Smooth muscle cell of the brain vasculature (primary cell): ENCODE data around the gene ACOT11.

Source experiments
- DNase-seq: peaks from one replicate; pipeline ENCODE4 v3.0.0-alpha.2; 2012; ENCODE audit warnings: low read depth, low spot score

The ACOT11 gene

DNA sequence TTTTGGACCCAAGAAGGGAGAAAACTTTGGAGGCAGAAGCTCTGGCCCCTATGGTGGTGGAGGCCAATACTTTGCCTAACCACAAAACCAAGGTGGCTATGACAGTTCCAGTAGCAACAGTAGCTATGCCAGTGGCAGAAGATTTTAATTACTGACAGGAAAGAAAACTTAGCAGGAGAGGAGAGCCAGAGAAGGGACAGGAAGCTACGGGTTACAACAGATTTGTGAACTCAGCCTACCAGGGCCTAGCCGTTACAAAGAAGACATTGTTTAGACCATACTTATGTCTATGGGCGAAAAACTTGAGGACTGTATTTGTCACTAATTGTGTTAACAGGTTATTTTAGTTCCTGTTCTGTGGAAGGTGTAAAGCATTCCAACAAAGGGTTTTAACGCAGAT is 10.4 kb upstream of the ACOT11 start:
- no peak for DNase-seq

DNA sequence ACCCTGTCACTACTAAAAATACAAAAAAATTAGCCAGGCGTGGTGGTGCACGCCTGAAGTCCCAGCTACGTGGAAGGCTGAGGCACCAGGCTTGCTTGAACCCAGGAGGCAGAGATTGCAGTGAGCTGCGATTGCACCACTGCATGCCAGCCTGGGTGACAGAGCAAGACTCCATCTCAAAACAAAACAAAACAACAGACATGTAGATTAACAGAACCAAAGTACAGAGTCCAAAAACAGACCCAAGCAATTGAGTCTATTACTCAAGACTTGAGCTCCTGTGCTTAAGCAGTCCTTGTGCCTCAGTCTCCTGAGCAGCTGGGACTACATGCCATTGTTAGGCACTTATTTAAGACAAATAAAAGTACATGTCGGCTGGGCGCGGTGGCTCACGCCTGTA is 9.5 kb upstream of the ACOT11 start:
- no peak for DNase-seq

GRCh38 chr1:54540582-54541295 is 7.3 kb upstream of the ACOT11 start:
- DNase-seq = no peak

DNA sequence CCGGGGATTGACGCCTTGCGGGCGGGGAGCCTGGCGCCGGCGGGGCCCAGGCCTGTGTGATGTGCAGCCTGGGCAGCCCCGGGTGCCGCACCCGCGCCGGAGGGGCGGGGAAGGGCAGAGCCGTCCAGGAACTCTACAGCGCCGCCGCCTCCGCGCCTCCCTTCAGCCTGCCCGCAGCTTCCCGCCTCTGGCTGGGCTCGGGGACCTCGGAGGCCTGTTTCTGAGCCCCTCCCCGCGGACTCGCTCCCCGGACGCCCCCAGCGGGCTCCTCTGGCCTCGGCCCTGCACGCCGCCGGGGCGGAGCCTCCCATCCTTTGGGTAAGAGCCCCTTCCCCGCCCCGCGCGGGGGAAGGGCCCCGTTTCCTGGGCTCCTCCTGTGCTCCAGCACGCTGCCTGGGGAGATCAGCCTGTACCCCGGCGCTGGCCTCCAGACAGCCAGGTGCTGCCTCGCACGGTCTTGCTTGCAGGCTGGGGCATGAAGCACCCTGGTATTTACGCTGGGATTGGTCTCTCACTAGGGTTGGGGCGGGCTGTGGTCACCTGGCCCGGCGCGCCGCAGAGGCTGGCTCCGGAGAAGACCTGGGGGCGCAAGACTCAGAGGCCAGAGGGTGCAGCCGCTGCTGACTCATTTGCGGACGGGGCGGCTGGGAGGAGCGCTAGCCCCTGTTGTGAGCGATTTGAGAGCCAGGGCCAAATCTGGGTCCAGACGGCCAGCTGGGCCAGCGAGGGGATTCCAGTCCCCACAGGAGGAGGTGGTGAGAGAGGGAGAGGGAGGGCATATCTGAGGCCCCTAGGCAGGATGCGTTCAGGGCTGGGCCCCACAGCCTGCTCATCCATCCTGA is 5.7 kb upstream of the ACOT11 start:
- peak; percentile 50 for DNase-seq

- DNase-seq = no peak
These were observed 5.0 kb upstream of the ACOT11 start for GRCh38 chr1:54542962-54543539.

DNA sequence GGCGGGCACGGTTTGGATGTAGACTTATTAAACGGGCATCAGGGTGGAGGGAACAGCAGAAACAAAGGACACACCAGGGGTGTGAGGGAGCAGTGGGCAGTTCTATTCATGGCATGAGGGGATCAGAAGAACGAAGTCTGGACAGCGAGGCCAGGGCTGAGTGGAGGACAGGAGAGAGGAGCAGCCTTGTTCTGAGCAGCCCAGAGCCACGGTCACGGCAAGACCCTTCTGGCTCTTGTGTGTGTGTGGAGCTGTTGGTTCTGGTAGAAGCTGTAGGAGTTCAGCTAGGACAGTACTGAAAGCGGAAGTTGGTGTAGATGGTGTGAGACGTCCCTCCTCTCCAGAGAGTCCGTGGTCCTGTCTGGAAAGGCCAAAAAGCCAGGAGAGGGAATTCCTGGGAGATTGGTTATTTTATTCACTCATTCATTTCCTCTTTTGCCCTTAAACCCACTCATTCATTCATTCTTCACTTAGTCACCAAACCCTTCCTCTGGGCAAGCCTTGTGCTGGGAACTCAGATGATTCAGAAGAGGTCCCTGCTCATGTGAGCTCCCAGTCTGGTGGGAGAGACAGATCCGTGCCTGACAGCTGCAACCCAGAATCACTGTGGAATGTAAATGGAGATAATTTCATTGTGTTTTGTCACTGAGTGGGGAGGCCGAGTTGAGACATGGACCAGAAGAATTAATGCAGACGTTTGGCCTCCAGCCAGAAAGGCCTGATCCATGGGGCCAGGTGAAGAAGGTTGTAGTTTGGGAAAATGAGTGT is 4.1 kb upstream of the ACOT11 start:
- DNase-seq = no peak

DNA sequence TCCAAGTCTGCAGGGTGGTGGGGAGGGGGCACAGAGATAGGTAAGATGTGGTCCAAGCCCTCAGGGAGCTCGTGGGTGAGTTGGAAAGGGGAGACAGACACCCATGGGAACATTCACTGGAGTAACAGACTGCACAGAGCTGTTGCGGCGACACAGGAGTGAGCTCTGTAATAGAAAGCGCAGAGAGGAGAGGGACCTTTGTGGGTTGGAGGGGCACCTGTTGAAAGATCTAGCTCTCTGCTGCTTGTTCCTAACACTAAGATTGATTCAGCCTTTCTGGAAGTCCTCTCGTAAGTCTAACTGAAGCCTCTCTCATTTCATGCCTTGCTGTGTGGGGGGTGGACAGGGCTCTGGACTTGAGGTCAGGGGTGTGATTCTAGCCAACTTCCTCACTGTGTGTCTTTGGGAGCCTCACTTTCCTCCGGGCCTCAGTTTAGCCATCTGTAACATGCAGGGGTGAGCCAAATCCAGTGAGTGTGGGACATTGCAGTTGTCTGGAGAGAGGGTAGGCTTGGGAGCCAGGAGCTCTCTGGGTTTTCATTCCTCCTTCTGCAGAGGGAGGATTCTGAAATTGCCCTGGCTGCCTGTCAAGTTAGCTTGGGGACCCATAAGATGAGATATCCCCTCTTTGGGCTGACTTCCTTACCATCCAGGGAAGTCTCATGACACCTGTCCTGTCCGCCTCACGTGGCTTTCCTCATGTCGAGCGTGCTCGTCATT is 2.0 kb upstream of the ACOT11 start:
- DNase-seq = no peak

GRCh38 chr1:54546651-54547401 is 1.2 kb upstream of the ACOT11 start:
- no peak for DNase-seq

GRCh38 chr1:54548389-54549044 is 489 bp downstream of the ACOT11 start:
- no peak for DNase-seq

DNA sequence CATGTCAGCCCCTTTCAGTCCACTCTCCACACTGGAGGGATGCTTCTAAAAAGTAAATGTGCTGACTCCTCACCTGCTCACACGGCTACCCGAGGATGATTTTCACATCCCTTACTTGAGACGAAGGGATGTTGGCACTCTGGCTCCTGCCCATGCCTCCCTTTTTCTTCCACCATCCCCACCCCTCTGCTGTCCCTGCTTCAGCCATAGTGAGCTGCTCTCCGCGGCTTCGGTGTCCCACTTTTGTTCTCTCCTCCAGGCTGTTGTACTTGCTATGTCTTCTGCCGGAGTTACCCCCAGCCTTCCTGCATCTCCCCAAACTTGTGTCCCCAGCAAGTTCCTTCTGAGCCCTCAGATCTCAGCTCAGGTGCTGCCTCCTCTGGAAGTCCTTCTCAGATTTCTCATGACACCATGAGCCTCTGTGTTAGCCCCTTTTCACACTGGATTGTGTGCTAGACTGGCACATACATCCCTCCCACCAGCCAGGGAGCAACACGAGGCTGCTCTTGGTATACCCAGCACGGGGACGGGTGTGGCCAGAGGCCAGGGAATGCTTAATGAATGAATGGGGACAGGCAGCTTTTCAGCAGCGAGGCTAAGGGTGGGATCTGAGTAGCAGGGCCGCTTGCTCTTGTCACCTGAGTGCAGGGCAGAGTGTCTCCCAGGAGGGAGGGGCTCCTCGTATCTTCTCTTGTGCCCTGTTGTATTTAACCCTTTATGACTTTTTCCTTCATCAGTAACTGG is 1.3 kb downstream of the ACOT11 start:
- no peak for DNase-seq

DNA sequence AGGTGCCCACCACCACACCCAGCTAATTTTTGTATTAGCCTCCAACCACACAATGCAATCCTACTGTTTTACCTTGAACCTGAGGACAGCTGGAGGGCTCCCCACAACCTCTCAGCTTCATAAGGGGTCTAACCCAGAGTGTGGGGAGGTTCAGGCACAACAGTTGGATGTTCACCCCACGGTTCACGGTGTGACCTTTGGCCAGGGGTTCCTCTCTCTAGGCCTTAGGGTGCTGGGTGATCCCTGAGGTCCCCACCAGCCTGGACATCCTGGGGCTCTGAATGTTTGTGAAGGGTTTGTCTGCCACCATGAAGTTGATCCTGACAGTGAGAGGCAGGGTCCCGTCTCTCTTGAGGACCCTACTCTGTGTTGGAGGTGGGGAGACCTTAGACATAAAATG is 3.9 kb downstream of the ACOT11 start:
- no peak for DNase-seq

GRCh38 chr1:54553602-54554313 is 5.7 kb downstream of the ACOT11 start:
- DNase-seq = no peak

DNA sequence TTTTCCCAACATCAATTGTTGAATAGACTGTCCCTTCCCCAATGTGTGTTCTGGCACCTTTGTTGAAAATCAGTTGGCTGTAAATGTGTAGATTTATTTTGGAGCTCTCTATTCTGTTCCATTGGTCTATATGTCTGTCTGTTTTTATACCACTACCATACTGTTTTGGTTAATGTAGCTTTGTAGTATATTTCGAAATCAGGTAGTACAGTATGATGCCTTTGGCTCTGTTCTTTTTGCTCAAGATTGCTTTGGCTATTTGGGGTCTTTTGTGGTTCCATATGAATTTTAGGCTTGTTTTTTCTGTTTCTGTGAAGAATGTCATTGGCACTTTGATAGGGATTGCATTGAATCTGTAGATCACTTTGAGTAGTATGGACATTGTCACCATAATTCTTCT is 8.1 kb downstream of the ACOT11 start:
- DNase-seq = no peak

- no peak for DNase-seq
These were observed 9.8 kb downstream of the ACOT11 start for GRCh38 chr1:54557671-54558355.

DNA sequence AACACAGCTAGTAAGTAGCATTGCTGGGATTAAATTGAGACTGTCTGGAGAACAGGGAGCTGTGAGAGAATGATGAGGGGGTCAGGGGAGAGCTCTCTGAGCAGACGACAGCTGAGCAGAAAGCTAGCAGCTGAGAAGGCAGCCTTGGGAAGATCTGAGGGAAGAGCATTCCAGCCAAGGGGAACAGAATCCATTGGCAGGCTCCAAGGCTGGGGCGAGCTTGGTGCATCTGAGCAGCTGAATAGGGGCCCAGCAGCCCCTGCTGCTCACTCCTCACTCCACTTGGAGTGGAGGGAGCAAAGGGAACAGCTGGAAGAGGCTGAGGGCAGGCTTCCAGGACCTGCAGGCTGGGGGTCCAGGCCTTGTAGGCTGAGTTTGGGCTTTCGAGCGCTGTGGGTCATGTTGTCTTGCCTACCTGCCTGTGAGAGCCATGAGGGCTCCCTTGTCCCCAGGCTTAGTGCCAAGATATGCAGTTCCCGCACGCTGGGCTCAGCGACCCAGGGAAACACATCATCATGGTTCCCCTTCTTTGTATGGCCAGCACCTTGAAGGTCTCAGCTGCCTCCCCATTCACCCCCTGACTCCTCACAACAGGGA is 10.5 kb downstream of the ACOT11 start:
- DNase-seq = no peak

DNA sequence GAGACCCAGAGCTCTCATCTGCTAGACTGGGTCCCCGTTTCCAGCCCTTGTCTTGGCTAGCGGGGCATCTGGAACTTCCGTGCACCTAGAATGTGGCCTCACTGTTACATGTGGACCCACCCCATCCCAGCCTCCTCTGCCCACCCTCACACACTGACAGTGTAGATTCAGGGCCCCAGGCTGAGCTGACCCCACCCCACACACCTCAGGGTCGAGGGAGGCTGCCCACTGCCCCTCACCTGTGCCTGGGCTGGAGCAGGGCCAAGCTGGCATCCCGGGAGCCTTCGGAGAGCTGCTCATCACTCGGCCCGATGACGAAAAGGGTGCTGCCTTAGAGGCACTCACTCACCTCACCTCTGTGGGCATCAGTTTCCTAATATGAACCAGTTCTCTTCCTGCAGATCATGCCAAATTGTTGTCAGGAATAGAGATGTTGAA is 11.1 kb downstream of the ACOT11 start:
- DNase-seq = no peak

- no peak for DNase-seq
These were observed 11.8 kb downstream of the ACOT11 start for GRCh38 chr1:54559771-54560231.
